Fibroblast of the aortic adventitia (primary cell): Measurements from ENCODE around the gene LMO1. TPM values are rescaled to one million over a fixed set of nuclear protein-coding genes. Genes with fewer than 3 reads are reported as not detected.

ENCODE experiments used
- DNase-seq: peaks from one replicate; pipeline ENCODE4 v3.0.0-alpha.2; 2010; ENCODE audit warnings: low read depth
- H3K4me3 ChIP-seq: 2 replicates; pipeline ENCODE4 v1.5.1; 2011; ENCODE audit warnings: low read depth, mild to moderate bottlenecking, control low read depth, low read length, moderate library complexity
- CTCF ChIP-seq: IDR thresholded peaks from 2 replicates; pipeline ENCODE4 v1.5.1; 2011; ENCODE audit warnings: mild to moderate bottlenecking, low read length, control low read depth, inconsistent platforms; ENCODE audit not compliant: insufficient read depth
- total RNA-seq: library from RNA; depleted of rRNA; stranded (reverse); fragments of >200 nt; gene quantifications from 2 replicates; pipeline ENCODE4 v1.2.3, GENCODE V29; 2012; ENCODE audit warnings: low replicate concordance

Gene LMO1
- total RNA-seq, 1 donor: not detected

GRCh38 chr11:8228231-8228630 is 35.4 kb downstream of the LMO1 start:
- TF ChIP-seq CTCF: no peak
- H3K4me3 ChIP-seq: no peak overlapping the region
- no peak for DNase-seq

- DNase-seq: no peak
- H3K4me3 ChIP-seq: no peak overlapping the region
- no peak for TF ChIP-seq CTCF
Measured at GRCh38 chr11:8227156-8228152, 36.2 kb downstream of the LMO1 start.

GRCh38 chr11:8225589-8226036 is 38.1 kb downstream of the LMO1 start:
- peak; percentile 82 for TF ChIP-seq CTCF
- peak; percentile 64 for DNase-seq
- no peak overlapping the region for H3K4me3 ChIP-seq

- H3K4me3 ChIP-seq: no peak overlapping the region
- no peak for DNase-seq
- no peak for TF ChIP-seq CTCF
Measured at GRCh38 chr11:8224711-8225110, 39.0 kb downstream of the LMO1 start.

GRCh38 chr11:8224161-8224591 is 39.5 kb downstream of the LMO1 start:
- no peak for DNase-seq
- TF ChIP-seq CTCF: no peak
- H3K4me3 ChIP-seq: no peak overlapping the region

GRCh38 chr11:8223513-8223900 is 40.2 kb downstream of the LMO1 start:
- no peak overlapping the region for H3K4me3 ChIP-seq
- no peak for TF ChIP-seq CTCF
- DNase-seq: no peak
